WI38 (cell line): ENCODE results near the gene FBXO11.

ENCODE experiments used
- H3K4me3 ChIP-seq: 2 replicates; pipeline ENCODE4 v1.5.1; 2011; ENCODE audit warnings: low read depth, mild to moderate bottlenecking, control low read depth, low read length
- TF ChIP-seq, protein P1 (sequence below): IDR thresholded peaks from 2 replicates; pipeline ENCODE4 v1.5.1; 2012; ENCODE audit warnings: low read depth, mild to moderate bottlenecking, control low read depth, low read length

FBXO11 gene

DNA sequence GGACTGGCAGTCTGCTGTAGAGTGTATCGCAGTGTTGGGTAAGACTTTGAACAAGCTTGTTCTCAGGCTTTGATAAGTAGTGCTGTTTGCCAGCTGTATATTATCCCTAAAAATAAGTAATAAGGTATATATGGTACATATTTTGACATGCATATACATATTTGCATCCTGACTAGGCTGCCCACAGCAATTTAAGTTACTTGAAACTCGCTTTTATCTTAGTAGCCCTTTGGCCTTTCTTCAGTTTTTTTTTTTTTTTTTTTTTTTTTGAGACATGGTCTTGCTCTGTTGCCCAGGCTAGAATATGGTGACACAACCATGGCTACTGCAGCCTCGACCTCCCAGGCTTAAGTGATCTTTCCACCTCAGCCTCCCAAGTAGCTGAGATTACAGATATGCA is 105.2 kb downstream of the FBXO11 start:
- TF ChIP-seq, protein P1, sequence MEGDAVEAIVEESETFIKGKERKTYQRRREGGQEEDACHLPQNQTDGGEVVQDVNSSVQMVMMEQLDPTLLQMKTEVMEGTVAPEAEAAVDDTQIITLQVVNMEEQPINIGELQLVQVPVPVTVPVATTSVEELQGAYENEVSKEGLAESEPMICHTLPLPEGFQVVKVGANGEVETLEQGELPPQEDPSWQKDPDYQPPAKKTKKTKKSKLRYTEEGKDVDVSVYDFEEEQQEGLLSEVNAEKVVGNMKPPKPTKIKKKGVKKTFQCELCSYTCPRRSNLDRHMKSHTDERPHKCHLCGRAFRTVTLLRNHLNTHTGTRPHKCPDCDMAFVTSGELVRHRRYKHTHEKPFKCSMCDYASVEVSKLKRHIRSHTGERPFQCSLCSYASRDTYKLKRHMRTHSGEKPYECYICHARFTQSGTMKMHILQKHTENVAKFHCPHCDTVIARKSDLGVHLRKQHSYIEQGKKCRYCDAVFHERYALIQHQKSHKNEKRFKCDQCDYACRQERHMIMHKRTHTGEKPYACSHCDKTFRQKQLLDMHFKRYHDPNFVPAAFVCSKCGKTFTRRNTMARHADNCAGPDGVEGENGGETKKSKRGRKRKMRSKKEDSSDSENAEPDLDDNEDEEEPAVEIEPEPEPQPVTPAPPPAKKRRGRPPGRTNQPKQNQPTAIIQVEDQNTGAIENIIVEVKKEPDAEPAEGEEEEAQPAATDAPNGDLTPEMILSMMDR, result no peak
- no peak overlapping the region for H3K4me3 ChIP-seq

DNA sequence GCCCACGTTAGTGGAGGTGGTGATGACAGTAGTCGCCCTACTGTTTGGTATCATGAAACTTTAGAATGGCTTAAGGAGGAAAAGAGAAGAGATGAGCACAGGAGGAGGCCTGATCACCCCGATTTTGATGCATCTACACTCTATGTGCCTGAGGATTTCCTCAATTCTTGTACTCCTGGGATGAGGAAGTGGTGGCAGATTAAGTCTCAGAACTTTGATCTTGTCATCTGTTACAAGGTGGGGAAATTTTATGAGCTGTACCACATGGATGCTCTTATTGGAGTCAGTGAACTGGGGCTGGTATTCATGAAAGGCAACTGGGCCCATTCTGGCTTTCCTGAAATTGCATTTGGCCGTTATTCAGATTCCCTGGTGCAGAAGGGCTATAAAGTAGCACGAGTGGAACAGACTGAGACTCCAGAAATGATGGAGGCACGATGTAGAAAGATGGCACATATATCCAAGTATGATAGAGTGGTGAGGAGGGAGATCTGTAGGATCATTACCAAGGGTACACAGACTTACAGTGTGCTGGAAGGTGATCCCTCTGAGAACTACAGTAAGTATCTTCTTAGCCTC is 107.2 kb downstream of the FBXO11 start:
- TF ChIP-seq, protein P1, result no peak
- H3K4me3 ChIP-seq, result no peak overlapping the region

DNA sequence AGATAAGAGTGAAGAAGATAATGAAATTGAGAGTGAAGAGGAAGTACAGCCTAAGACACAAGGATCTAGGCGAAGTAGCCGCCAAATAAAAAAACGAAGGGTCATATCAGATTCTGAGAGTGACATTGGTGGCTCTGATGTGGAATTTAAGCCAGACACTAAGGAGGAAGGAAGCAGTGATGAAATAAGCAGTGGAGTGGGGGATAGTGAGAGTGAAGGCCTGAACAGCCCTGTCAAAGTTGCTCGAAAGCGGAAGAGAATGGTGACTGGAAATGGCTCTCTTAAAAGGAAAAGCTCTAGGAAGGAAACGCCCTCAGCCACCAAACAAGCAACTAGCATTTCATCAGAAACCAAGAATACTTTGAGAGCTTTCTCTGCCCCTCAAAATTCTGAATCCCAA is 107.7 kb downstream of the FBXO11 start:
- TF ChIP-seq, protein P1, result no peak
- no peak overlapping the region for H3K4me3 ChIP-seq

DNA sequence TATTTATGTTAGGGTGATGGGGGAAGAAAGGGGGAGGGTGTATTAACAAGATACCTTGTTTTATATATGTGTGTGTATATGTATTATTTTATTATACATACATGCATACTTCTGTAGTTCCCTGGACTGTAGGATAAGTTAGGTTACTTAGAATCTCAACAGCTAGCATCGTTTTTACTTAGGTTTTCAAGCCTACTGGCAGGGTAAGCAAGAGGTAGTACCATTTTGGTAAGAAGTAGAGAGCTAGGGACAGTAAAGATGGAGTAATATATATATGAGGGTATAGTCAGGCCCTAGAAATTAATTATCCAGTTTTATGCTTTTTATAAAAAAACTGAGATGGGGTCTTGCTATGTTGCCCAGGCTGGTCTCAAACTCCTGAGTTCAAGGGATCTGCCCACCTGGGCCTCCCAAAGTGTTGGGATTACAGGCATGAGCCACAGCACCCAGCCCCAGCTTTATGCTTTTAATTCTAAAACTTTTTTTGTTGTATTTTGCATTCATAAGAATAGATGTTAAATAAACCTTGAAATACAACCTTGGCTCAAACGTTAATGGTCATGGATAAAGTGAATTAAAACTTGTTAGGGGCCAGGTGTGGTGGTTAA is 110.1 kb downstream of the FBXO11 start:
- H3K4me3 ChIP-seq, result no peak overlapping the region
- TF ChIP-seq, protein P1, result no peak

DNA sequence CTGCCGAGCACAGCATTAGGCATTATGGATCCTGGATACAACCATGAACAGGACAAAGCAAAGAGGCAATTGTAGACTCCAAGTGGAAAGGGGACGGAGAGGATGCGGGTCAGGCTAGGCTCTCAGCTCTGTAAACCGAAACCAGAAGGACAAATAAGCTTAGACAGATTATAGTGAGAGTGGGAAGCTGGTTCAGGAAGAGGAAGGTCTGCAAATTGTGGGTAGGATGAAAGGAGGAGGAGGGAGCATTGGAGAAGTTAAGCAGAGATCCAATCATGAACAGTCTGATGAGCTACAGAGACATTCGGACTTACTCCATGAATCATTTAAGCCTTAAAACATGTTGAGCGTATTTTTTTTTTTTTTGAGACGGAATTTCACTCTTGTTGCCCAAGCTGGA is 120.3 kb downstream of the FBXO11 start:
- TF ChIP-seq, protein P1, result no peak
- no peak overlapping the region for H3K4me3 ChIP-seq

DNA sequence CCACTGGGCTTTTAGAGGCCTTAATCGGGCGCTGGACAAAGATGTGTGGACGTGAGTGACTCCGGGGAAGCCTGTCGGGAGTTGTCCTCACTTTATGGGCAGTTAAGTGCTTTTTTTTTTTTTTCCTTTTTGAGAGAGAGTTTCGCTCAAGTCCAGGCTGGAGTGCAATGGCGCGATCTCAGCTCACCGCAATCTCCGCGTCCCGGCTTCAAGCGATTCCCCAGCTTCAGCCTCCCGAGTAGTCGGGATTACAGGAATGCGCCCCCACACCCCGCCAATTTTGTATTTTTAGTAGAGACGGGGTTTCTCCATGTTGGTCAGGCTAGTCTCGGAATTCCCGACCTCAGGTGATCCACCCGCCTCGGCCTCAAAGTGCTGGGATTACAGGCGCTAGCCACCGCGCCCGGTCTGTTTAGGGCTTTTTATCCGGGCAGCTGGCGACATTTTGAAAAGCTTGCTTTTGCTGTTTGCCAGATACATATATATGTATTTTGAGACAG is 121.9 kb downstream of the FBXO11 start:
- H3K4me3 ChIP-seq, result peak overlapping the region; percentile 85
- TF ChIP-seq, protein P1, result no peak
